Kidney epithelial cell (primary cell): ENCODE data around the gene PSAT1. TPM values are rescaled to one million over a fixed set of nuclear protein-coding genes. Genes with fewer than 3 reads are reported as not detected.

ENCODE experiments used
- DNase-seq: peaks from one replicate; pipeline ENCODE4 v3.0.0-alpha.2; 2010; ENCODE audit warnings: low read depth
- H3K27me3 ChIP-seq: 2 replicates; pipeline ENCODE4 v1.6.0; 2011; ENCODE audit warnings: low read length; ENCODE audit not compliant: control insufficient read depth, insufficient read depth
- H3K36me3 ChIP-seq: 2 replicates; pipeline ENCODE4 v1.5.1; 2011; ENCODE audit warnings: low read length; ENCODE audit not compliant: control insufficient read depth, insufficient read depth
- H3K4me3 ChIP-seq: 2 replicates; pipeline ENCODE4 v1.5.1; 2011; ENCODE audit warnings: low read depth, mild to moderate bottlenecking, control low read depth, low read length
- total RNA-seq: library from RNA; depleted of rRNA; stranded (reverse); fragments of >200 nt; gene quantifications from 2 replicates; pipeline ENCODE4 v1.2.3, GENCODE V29; 2015
- TF ChIP-seq, protein P1 (sequence below): IDR thresholded peaks from 2 replicates; pipeline ENCODE4 v1.5.1; 2011; ENCODE audit warnings: mild to moderate bottlenecking, moderate library complexity, low read length, control low read depth, inconsistent platforms; ENCODE audit not compliant: insufficient read depth, poor library complexity, severe bottlenecking

Gene PSAT1
- total RNA-seq, 1 donor from 2014 or later = 259 TPM

DNA sequence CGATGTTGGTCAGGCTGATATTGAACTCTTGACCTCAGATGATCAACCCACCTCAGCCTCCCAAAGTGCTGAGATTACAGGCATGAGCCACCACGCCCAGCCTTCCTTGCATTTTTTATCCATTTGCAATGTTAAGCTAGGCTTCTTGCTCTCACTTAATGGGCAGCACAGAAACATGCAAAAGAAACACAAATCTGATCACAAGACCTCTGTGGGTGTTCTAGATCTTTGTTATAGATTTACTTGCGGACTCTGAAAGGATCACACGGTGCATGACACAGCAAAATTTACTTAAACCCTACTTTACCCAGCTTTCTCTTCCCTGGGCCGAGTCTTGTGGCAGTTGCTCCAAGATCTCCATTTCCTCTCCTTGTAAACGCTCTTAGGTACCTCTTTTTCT lies 71.3 kb downstream of the PSAT1 start:
- TF ChIP-seq, protein P1, sequence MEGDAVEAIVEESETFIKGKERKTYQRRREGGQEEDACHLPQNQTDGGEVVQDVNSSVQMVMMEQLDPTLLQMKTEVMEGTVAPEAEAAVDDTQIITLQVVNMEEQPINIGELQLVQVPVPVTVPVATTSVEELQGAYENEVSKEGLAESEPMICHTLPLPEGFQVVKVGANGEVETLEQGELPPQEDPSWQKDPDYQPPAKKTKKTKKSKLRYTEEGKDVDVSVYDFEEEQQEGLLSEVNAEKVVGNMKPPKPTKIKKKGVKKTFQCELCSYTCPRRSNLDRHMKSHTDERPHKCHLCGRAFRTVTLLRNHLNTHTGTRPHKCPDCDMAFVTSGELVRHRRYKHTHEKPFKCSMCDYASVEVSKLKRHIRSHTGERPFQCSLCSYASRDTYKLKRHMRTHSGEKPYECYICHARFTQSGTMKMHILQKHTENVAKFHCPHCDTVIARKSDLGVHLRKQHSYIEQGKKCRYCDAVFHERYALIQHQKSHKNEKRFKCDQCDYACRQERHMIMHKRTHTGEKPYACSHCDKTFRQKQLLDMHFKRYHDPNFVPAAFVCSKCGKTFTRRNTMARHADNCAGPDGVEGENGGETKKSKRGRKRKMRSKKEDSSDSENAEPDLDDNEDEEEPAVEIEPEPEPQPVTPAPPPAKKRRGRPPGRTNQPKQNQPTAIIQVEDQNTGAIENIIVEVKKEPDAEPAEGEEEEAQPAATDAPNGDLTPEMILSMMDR = no peak
- Histone ChIP-seq H3K36me3 (no peaks in the 10 kb centered on the region), H3K4me3 (no peak overlapping the region), H3K27me3 (no peaks in the 10 kb centered on the region)
- DNase-seq = no peak

DNA sequence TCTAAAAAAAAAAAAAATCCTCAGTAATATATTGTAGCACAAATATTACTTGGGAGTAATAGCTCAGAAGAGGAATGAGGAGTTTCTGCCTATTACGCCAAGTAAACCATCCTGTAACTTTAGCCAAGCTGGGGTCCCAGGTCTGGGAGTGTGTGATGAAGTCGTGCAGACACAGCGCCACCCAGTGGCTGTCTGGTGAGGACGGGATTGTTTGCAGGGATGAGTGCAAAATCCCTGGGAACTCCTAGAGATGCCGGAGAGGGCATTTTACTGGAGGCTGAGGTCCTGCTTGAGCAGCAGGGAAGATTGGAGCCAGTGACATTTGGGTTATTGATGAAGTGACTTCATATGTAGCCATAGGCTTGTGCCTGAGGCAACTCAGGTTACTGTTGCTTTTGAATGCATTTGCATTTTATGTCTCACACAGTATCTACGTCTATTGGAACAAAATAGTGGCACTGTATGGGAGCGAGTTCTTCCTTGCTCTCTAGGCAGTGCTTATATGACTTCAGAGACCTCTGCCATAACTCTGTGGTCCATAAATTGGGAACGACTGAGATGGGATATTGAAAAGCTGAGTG lies 72.8 kb downstream of the PSAT1 start:
- peak; percentile 5 for DNase-seq
- TF ChIP-seq, protein P1 = peak; percentile 88
- H3K36me3 ChIP-seq = no peaks in the 10 kb centered on the region
- H3K4me3 ChIP-seq = no peak overlapping the region
- H3K27me3 ChIP-seq = no peaks in the 10 kb centered on the region

DNA sequence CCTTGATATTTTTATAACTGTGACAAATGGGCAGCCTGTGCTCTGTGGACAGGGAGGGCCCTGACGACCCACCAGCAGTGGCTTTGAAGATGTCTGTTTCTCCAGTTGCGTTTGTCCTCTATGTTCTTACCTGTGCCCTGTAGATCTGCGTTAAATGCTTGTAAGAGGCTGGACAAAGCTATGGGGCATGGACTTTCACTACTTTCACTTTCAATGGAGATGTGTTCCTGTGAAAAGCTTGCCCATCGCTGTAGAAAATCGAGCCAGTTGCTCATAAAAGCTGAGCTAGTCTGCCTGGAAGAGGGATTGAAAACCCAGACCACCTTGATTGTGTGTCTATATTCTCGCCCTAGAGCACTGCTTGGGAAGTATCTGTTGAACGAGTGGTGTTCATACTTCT lies 74.1 kb downstream of the PSAT1 start:
- no peaks in the 10 kb centered on the region for H3K36me3 ChIP-seq
- TF ChIP-seq, protein P1 = no peak
- no peaks in the 10 kb centered on the region for H3K27me3 ChIP-seq
- DNase-seq = no peak
- no peak overlapping the region for H3K4me3 ChIP-seq

DNA sequence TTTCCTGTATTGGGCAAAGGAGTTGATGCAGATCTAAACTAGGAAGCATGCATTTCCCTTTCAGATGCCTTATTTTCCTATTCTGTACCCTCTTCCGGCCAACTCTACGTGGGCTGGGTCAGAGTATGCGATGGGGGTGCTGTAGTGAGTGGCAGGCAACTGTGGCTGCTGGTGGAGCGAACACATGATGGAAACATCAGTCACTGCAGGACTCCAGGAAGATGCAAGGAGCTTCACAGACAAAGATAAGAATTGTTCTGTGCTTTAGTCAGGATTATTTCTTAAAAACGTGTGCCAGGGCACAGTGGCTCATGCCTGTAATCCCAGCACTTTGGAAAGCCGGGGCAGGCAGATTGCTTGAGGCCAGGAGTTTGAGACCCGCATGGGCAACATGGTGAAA lies 75.1 kb downstream of the PSAT1 start:
- H3K36me3 ChIP-seq = no peaks in the 10 kb centered on the region
- no peak for DNase-seq
- TF ChIP-seq, protein P1 = no peak
- no peaks in the 10 kb centered on the region for H3K27me3 ChIP-seq
- no peak overlapping the region for H3K4me3 ChIP-seq

Other genes starting within 250 kb of the PSAT1 start
- 14.8 and 17.9 TPM in 2 replicates for gene CEP78, start 61.0 kb upstream of the PSAT1 start, total RNA-seq